ENCODE data around the gene PRM3.

Gene PRM3

GRCh38 chr16:11310997-11311561 lies 37.6 kb upstream of the PRM3 start:
- Histone ChIP-seq H3K27me3 (ENCODE audit: insufficient read depth, low read length) (no peaks in the 10 kb centered on the region), H2AFZ (ENCODE audit: low read depth, low read length) (no peak overlapping the region), H3K9me3 (ENCODE audit: low read length) (no peaks in the 10 kb centered on the region), H3K4me1 (ENCODE audit: insufficient read depth, low read length) (peaks cover 35% of the 10 kb centered on the region), H3K36me3 (ENCODE audit: insufficient read depth, low read length) (no peaks in the 10 kb centered on the region), H3K4me3 (ENCODE audit: low read length) (no peak overlapping the region)

GRCh38 chr16:11310634-11310977 lies 37.2 kb upstream of the PRM3 start:
- H3K9me3 ChIP-seq (ENCODE audit: low read length) = no peaks in the 10 kb centered on the region
- H3K36me3 ChIP-seq (ENCODE audit: insufficient read depth, low read length) = no peaks in the 10 kb centered on the region
- peaks cover 30% of the 10 kb centered on the region for H3K4me1 ChIP-seq (ENCODE audit: insufficient read depth, low read length)
- no peak overlapping the region for H2AFZ ChIP-seq (ENCODE audit: low read depth, low read length)
- H3K4me3 ChIP-seq (ENCODE audit: low read length) = no peak overlapping the region
- H3K27me3 ChIP-seq (ENCODE audit: insufficient read depth, low read length) = no peaks in the 10 kb centered on the region

- H2AFZ ChIP-seq (ENCODE audit: low read depth, low read length) = no peak overlapping the region
- H3K4me1 ChIP-seq (ENCODE audit: insufficient read depth, low read length) = peaks cover 25% of the 10 kb centered on the region
- H3K4me3 ChIP-seq (ENCODE audit: low read length) = no peak overlapping the region
- H3K9me3 ChIP-seq (ENCODE audit: low read length) = no peaks in the 10 kb centered on the region
- H3K27me3 ChIP-seq (ENCODE audit: insufficient read depth, low read length) = no peaks in the 10 kb centered on the region
- H3K36me3 ChIP-seq (ENCODE audit: insufficient read depth, low read length) = no peaks in the 10 kb centered on the region
Measured at GRCh38 chr16:11309895-11310633, 36.6 kb upstream of the PRM3 start.

- H3K4me1 ChIP-seq (ENCODE audit: insufficient read depth, low read length) = peaks cover 14% of the 10 kb centered on the region
- H2AFZ ChIP-seq (ENCODE audit: low read depth, low read length) = no peak overlapping the region
- H3K36me3 ChIP-seq (ENCODE audit: insufficient read depth, low read length) = no peaks in the 10 kb centered on the region
- H3K9me3 ChIP-seq (ENCODE audit: low read length) = no peaks in the 10 kb centered on the region
- no peak overlapping the region for H3K4me3 ChIP-seq (ENCODE audit: low read length)
- no peaks in the 10 kb centered on the region for H3K27me3 ChIP-seq (ENCODE audit: insufficient read depth, low read length)
Measured at GRCh38 chr16:11308493-11309283, 35.3 kb upstream of the PRM3 start.

GRCh38 chr16:11307639-11308492 lies 34.4 kb upstream of the PRM3 start:
- H2AFZ ChIP-seq (ENCODE audit: low read depth, low read length) = no peak overlapping the region
- peaks cover 5% of the 10 kb centered on the region for H3K4me1 ChIP-seq (ENCODE audit: insufficient read depth, low read length)
- H3K9me3 ChIP-seq (ENCODE audit: low read length) = no peaks in the 10 kb centered on the region
- no peaks in the 10 kb centered on the region for H3K27me3 ChIP-seq (ENCODE audit: insufficient read depth, low read length)
- H3K4me3 ChIP-seq (ENCODE audit: low read length) = no peak overlapping the region
- H3K36me3 ChIP-seq (ENCODE audit: insufficient read depth, low read length) = no peaks in the 10 kb centered on the region

GRCh38 chr16:11306997-11307638 lies 33.7 kb upstream of the PRM3 start:
- no peaks in the 10 kb centered on the region for H3K9me3 ChIP-seq (ENCODE audit: low read length)
- no peaks in the 10 kb centered on the region for H3K27me3 ChIP-seq (ENCODE audit: insufficient read depth, low read length)
- no peaks in the 10 kb centered on the region for H3K36me3 ChIP-seq (ENCODE audit: insufficient read depth, low read length)
- H3K4me3 ChIP-seq (ENCODE audit: low read length) = no peak overlapping the region
- no peak overlapping the region for H2AFZ ChIP-seq (ENCODE audit: low read depth, low read length)
- no peaks in the 10 kb centered on the region for H3K4me1 ChIP-seq (ENCODE audit: insufficient read depth, low read length)

GRCh38 chr16:11306381-11306780 lies 33.0 kb upstream of the PRM3 start:
- H2AFZ ChIP-seq (ENCODE audit: low read depth, low read length) = no peak overlapping the region
- H3K9me3 ChIP-seq (ENCODE audit: low read length) = no peaks in the 10 kb centered on the region
- no peaks in the 10 kb centered on the region for H3K4me1 ChIP-seq (ENCODE audit: insufficient read depth, low read length)
- H3K36me3 ChIP-seq (ENCODE audit: insufficient read depth, low read length) = no peaks in the 10 kb centered on the region
- H3K27me3 ChIP-seq (ENCODE audit: insufficient read depth, low read length) = no peaks in the 10 kb centered on the region
- no peak overlapping the region for H3K4me3 ChIP-seq (ENCODE audit: low read length)

GRCh38 chr16:11303405-11304138 lies 30.1 kb upstream of the PRM3 start:
- Histone ChIP-seq H3K27me3 (ENCODE audit: insufficient read depth, low read length) (no peaks in the 10 kb centered on the region), H3K36me3 (ENCODE audit: insufficient read depth, low read length) (no peaks in the 10 kb centered on the region), H3K4me1 (ENCODE audit: insufficient read depth, low read length) (no peaks in the 10 kb centered on the region), H3K9me3 (ENCODE audit: low read length) (no peaks in the 10 kb centered on the region), H2AFZ (ENCODE audit: low read depth, low read length) (no peak overlapping the region), H3K4me3 (ENCODE audit: low read length) (no peak overlapping the region)

GRCh38 chr16:11302977-11303376 lies 29.5 kb upstream of the PRM3 start:
- H3K36me3 ChIP-seq (ENCODE audit: insufficient read depth, low read length) = no peaks in the 10 kb centered on the region
- no peak overlapping the region for H3K4me3 ChIP-seq (ENCODE audit: low read length)
- H2AFZ ChIP-seq (ENCODE audit: low read depth, low read length) = no peak overlapping the region
- no peaks in the 10 kb centered on the region for H3K27me3 ChIP-seq (ENCODE audit: insufficient read depth, low read length)
- peaks cover under 1% of the 10 kb centered on the region for H3K4me1 ChIP-seq (ENCODE audit: insufficient read depth, low read length)
- H3K9me3 ChIP-seq (ENCODE audit: low read length) = no peaks in the 10 kb centered on the region

GRCh38 chr16:11301645-11302501 lies 28.4 kb upstream of the PRM3 start:
- H3K27me3 ChIP-seq (ENCODE audit: insufficient read depth, low read length) = no peaks in the 10 kb centered on the region
- H3K4me3 ChIP-seq (ENCODE audit: low read length) = no peak overlapping the region
- no peaks in the 10 kb centered on the region for H3K36me3 ChIP-seq (ENCODE audit: insufficient read depth, low read length)
- H3K9me3 ChIP-seq (ENCODE audit: low read length) = no peaks in the 10 kb centered on the region
- peaks cover 11% of the 10 kb centered on the region for H3K4me1 ChIP-seq (ENCODE audit: insufficient read depth, low read length)
- no peak overlapping the region for H2AFZ ChIP-seq (ENCODE audit: low read depth, low read length)

- no peaks in the 10 kb centered on the region for H3K27me3 ChIP-seq (ENCODE audit: insufficient read depth, low read length)
Measured at GRCh38 chr16:11300560-11300892, 27.1 kb upstream of the PRM3 start.

More at GRCh38 chr16:11300560-11300892, 27.1 kb upstream of the PRM3 start:
- H2AFZ ChIP-seq (ENCODE audit: low read depth, low read length) = no peak overlapping the region
- no peaks in the 10 kb centered on the region for H3K9me3 ChIP-seq (ENCODE audit: low read length)
- H3K36me3 ChIP-seq (ENCODE audit: insufficient read depth, low read length) = no peaks in the 10 kb centered on the region
- no peak overlapping the region for H3K4me3 ChIP-seq (ENCODE audit: low read length)
- peaks cover 11% of the 10 kb centered on the region for H3K4me1 ChIP-seq (ENCODE audit: insufficient read depth, low read length)
